ENCODE measurements around the gene EVX2. TPM values are rescaled to one million over a fixed set of nuclear protein-coding genes. Genes with fewer than 3 reads are reported as not detected.

Gene EVX2
- total and polyA plus RNA-seq, 4 donors, result not detected

DNA sequence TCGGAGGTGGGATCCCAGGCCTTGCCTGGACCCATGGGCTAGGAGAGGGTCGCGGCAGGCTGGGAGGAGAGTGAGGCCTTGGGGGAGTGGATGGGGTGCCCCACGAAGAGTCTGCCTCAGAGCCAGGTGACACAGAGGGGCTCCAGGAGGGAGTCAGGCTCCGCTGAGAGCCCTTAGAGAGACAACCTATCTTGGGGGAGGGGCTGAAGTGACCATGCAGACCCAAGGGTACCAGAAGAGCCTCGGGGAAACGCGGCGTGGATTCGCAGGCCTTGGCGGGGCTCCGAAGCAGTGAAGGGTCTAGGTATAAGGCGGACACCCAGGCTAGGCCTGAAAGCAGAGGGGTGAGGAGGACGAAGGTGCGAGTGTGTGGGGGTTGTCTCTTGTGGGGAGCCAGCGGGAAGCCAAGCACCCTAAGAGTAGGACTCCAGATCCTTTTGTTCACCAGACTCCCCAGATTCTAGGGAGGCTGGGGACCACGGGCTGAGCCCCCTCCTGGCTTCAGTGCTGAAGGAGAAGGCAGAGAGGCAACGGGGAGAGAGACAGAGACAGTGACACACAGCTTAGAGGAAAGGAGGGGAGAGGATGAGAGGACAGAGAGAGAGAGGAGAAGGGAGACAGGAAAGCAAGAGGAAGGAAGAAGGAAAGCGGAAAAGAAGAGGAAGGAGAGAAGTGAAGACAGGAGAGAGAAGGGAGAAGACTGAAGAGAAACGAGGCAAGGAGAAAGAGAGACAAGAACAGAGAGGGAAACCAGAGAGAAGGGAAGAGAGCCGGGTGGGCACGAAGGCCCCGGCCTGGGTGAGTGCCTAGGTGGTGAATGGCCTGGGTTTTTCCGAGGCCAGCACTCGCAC lies 22.2 kb upstream of the EVX2 start:
- Histone ChIP-seq H3K4me3 (no peak overlapping the region), H3K27ac (ENCODE audit: low read depth in 1 of 2, low read length in 1 of 2) (no peak overlapping the region), H3K36me3 (ENCODE audit: control insufficient read depth in 4 of 4, insufficient read depth in 4 of 4, low read length in 4 of 4) (no peaks in the 10 kb centered on the region), H3K4me1 (ENCODE audit: control insufficient read depth in 5 of 5, insufficient read depth in 5 of 5, low read length in 5 of 5) (peaks cover 0 to 12% (median 4%) of the 10 kb centered on the region in 5 donors), H3K27me3 (ENCODE audit: control insufficient read depth in 3 of 3, insufficient read depth in 3 of 3, low read length in 2 of 3) (peaks cover 47 to 93% (median 87%) of the 10 kb centered on the region in 3 donors), H3K9me3 (ENCODE audit: control insufficient read depth in 4 of 4, insufficient read depth in 3 of 4, low read length in 3 of 4) (peaks cover 0 to 13% (median 0%) of the 10 kb centered on the region in 4 donors), H3K9ac (ENCODE audit: insufficient read depth in 1 of 2, low read length in 2 of 2) (no peak overlapping the region)
- TF ChIP-seq, protein P1, sequence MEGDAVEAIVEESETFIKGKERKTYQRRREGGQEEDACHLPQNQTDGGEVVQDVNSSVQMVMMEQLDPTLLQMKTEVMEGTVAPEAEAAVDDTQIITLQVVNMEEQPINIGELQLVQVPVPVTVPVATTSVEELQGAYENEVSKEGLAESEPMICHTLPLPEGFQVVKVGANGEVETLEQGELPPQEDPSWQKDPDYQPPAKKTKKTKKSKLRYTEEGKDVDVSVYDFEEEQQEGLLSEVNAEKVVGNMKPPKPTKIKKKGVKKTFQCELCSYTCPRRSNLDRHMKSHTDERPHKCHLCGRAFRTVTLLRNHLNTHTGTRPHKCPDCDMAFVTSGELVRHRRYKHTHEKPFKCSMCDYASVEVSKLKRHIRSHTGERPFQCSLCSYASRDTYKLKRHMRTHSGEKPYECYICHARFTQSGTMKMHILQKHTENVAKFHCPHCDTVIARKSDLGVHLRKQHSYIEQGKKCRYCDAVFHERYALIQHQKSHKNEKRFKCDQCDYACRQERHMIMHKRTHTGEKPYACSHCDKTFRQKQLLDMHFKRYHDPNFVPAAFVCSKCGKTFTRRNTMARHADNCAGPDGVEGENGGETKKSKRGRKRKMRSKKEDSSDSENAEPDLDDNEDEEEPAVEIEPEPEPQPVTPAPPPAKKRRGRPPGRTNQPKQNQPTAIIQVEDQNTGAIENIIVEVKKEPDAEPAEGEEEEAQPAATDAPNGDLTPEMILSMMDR (IDR thresholded peaks at IDR 0.05; ENCODE audit: control extremely low read depth, extremely low read depth), result no peak
- ATAC-seq (ENCODE audit: insufficient read depth, low FRiP score), result no peak
- no peak for DNase-seq
- WGBS, 2 donors, result 5 to 7% methylated on average over 25 of the region's 25 CpGs

DNA sequence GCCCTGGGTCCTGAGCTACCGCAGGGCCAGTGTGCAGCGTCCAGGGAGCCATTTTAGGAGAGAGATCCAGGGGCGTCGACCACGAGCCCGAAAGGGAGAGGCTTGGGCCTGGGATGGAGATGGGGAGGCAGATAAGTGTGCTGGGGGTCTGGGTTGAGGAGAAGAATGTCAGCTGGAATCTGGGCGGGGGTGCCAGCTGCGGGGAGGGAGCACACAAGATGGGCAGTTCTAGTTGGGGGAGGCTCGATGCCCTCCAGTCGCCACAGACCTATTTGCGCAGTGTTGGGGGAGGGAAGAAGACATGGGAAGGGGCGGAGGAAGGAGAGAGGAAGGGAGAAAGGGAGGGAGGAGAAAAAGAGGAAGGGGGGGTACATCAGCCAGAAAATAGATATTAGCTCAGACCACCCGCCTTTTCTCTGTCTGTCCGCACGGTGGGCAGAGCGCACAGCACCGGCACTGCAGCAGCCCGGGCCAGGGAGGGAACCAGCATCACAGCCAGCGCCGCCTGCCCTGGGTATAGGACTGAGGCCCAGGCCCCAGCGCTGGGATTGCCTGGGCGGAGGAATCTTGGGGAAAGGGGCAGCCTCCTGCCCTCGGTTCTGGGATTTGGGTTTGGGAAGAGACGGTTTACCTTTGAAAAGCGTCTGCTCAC lies 21.4 kb upstream of the EVX2 start:
- DNase-seq (no peak), ATAC-seq (ENCODE audit: insufficient read depth, low FRiP score) (no peak)
- Histone ChIP-seq H3K9me3 (ENCODE audit: control insufficient read depth in 4 of 4, insufficient read depth in 3 of 4, low read length in 3 of 4) (peaks cover 0 to 13% (median 0%) of the 10 kb centered on the region in 4 donors), H3K36me3 (ENCODE audit: control insufficient read depth in 4 of 4, insufficient read depth in 4 of 4, low read length in 4 of 4) (no peaks in the 10 kb centered on the region), H3K27me3 (ENCODE audit: control insufficient read depth in 3 of 3, insufficient read depth in 3 of 3, low read length in 2 of 3) (peaks cover 42 to 93% (median 87%) of the 10 kb centered on the region in 3 donors), H3K27ac (ENCODE audit: low read depth in 1 of 2, low read length in 1 of 2) (no peak overlapping the region), H3K9ac (ENCODE audit: insufficient read depth in 1 of 2, low read length in 2 of 2) (no peak overlapping the region), H3K4me3 (no peak overlapping the region), H3K4me1 (ENCODE audit: control insufficient read depth in 5 of 5, insufficient read depth in 5 of 5, low read length in 5 of 5) (peaks cover 0 to 14% (median 4%) of the 10 kb centered on the region in 5 donors)
- TF ChIP-seq, protein P1 (IDR thresholded peaks at IDR 0.05; ENCODE audit: control extremely low read depth, extremely low read depth), result no peak
- WGBS, 2 donors, result 8 to 10% methylated on average over 20 to 25 of the region's 25 CpGs

DNA sequence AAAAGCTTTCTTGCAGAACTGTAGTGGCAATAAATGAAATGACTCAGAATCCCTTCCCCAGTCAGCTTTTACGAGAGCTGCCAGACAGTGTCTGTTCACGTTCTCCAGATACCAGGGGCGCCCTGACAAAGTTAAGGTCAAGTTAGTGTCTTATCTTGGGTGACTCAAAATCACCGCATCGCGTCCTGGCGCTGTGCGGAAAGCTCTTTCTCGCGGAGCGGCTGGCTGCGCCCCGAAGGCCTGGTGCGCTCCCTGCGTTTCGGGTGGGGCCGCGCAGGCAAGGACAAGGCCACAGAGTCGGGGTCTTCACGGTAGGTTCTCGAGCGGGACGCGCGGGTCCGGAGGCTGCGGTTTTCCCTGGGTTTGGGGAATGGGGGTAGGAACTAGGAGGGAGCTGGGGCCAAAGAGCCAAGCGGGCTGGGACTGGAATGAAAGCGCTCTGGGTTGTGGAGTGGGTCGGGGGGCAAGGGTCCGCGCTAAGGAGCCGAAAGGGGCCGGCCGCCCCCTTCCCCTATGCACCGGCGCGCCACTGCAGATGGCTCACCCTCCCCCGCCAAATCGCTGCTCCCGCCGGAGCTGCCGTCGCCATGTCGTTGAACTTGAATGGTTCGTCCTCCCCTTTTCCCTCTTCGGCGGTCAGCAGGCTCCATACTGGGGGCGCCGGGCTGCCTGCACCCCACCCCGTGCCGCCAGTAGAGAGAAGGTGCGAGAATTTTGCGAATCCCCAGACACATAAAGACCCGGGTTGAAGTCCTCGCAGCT lies 20.7 kb upstream of the EVX2 start:
- Histone ChIP-seq H3K9ac (ENCODE audit: insufficient read depth in 1 of 2, low read length in 2 of 2) (no peak overlapping the region), H3K9me3 (ENCODE audit: control insufficient read depth in 4 of 4, insufficient read depth in 3 of 4, low read length in 3 of 4) (peaks cover 0 to 13% (median 0%) of the 10 kb centered on the region in 4 donors), H3K36me3 (ENCODE audit: control insufficient read depth in 4 of 4, insufficient read depth in 4 of 4, low read length in 4 of 4) (no peaks in the 10 kb centered on the region), H3K27me3 (ENCODE audit: control insufficient read depth in 3 of 3, insufficient read depth in 3 of 3, low read length in 2 of 3) (peaks cover 46 to 93% (median 84%) of the 10 kb centered on the region in 3 donors), H3K4me3 (no peak overlapping the region), H3K4me1 (ENCODE audit: control insufficient read depth in 5 of 5, insufficient read depth in 5 of 5, low read length in 5 of 5) (peaks cover 0 to 17% (median 4%) of the 10 kb centered on the region in 5 donors), H3K27ac (ENCODE audit: low read depth in 1 of 2, low read length in 1 of 2) (no peak overlapping the region)
- no peak for DNase-seq
- TF ChIP-seq, protein P1 (IDR thresholded peaks at IDR 0.05; ENCODE audit: control extremely low read depth, extremely low read depth), result no peak
- no peak for ATAC-seq (ENCODE audit: insufficient read depth, low FRiP score)
- 3 to 6% methylated on average over 53 to 56 of the region's 56 CpGs for WGBS, 2 donors
